K562 (cell line): ENCODE measurements around the gene CITED2. TPM values are rescaled to one million over a fixed set of nuclear protein-coding genes. Genes with fewer than 3 reads are reported as not detected.
A peak's percentile ranks its signal among the peaks of the same experiment; 100 is the strongest.

Experiments
- ADNP ChIP-seq: fragments of 200-800 bp; sonication (Bioruptor generic); IDR thresholded peaks from 2 replicates; pipeline ENCODE4 v1.6.1; 2016; ENCODE audit warnings: missing genetic modification characterization, missing compliant biosample characterization
- ARID3B ChIP-seq: fragments of 250-450 bp; sonication (Bioruptor Pico); IDR thresholded peaks from 2 replicates; pipeline ENCODE4 v1.4.0; 2020; ENCODE audit warnings: borderline replicate concordance
- DLX4 ChIP-seq: fragments of 250-450 bp; sonication (Bioruptor Pico); IDR thresholded peaks from 2 replicates; pipeline ENCODE4 v1.6.1; 2021; ENCODE audit warnings: mild to moderate bottlenecking
- GTF2A2 ChIP-seq: IDR thresholded peaks from 2 replicates; pipeline ENCODE4 v1.6.1; 2016; ENCODE audit warnings: mild to moderate bottlenecking, missing genetic modification characterization, missing compliant biosample characterization
- HDGF ChIP-seq: fragments of 450-650 bp; IDR thresholded peaks from 2 replicates; pipeline ENCODE4 v1.6.1; 2016
- HOXB6 ChIP-seq: fragments of 250-450 bp; sonication (Bioruptor Pico); IDR thresholded peaks from 2 replicates; pipeline ENCODE4 v1.5.1; 2022; ENCODE audit warnings: mild to moderate bottlenecking, borderline replicate concordance
- KLF6 ChIP-seq: fragments of 250-450 bp; sonication (Bioruptor Pico); IDR thresholded peaks from 2 replicates; pipeline ENCODE4 v1.4.0; 2020; ENCODE audit warnings: mild to moderate bottlenecking, moderate library complexity, borderline replicate concordance
- NELFE ChIP-seq: IDR thresholded peaks from 2 replicates; pipeline ENCODE4 v1.6.1; 2011; ENCODE audit warnings: mild to moderate bottlenecking; ENCODE audit not compliant: insufficient read depth, insufficient read length
- NR2C1 ChIP-seq, 2 experiments: fragments of 450-650 bp; IDR thresholded peaks; 2 replicates each; pipeline ENCODE4 v1.6.1; 2017; ENCODE audit warnings: mild to moderate bottlenecking in 2 of 2, antibody characterized with exemption in 1 of 2, inconsistent platforms in 1 of 2, missing compliant biosample characterization in 1 of 2, missing genetic modification characterization in 1 of 2
- PHB ChIP-seq: fragments of 250-450 bp; sonication (Bioruptor Pico); IDR thresholded peaks from 2 replicates; pipeline ENCODE4 v1.5.0; 2021
- POLR2B ChIP-seq: fragments of 450-650 bp; IDR thresholded peaks from 2 replicates; pipeline ENCODE4 v1.6.1; 2018; ENCODE audit warnings: low read depth; ENCODE audit not compliant: partially characterized antibody
- POLR2G ChIP-seq: fragments of 200-400 bp; formaldehyde crosslinking; IDR thresholded peaks from 2 replicates; pipeline ENCODE4 v1.6.1; 2017; ENCODE audit warnings: low read depth, mild to moderate bottlenecking, antibody characterized with exemption, low read length, moderate library complexity
- RAD51 ChIP-seq: fragments of 450-650 bp; IDR thresholded peaks from 2 replicates; pipeline ENCODE4 v1.7.1; 2016; ENCODE audit warnings: low read depth, mild to moderate bottlenecking, borderline replicate concordance
- SAFB2 ChIP-seq: fragments of 200-400 bp; formaldehyde crosslinking; IDR thresholded peaks from 2 replicates; pipeline ENCODE4 v1.6.1; 2018; ENCODE audit warnings: borderline replicate concordance, low read length, low read depth, moderate library complexity; ENCODE audit not compliant: severe bottlenecking
- SMC3 ChIP-seq: conservative IDR thresholded peaks from 2 replicates; pipeline ENCODE4 v1.6.1; 2011; ENCODE audit warnings: low read depth, low read length, improper control_type of control experiment; ENCODE audit not compliant: insufficient read depth
- TAF9B ChIP-seq: fragments of 450-650 bp; IDR thresholded peaks from 2 replicates; pipeline ENCODE4 v1.6.1; 2018; ENCODE audit warnings: mild to moderate bottlenecking; ENCODE audit not compliant: partially characterized antibody
- USF1 ChIP-seq: sonication (generic); formaldehyde crosslinking; IDR thresholded peaks from 2 replicates; pipeline ENCODE4 v1.9.0; 2022; ENCODE audit warnings: mild to moderate bottlenecking, missing genetic modification reagents
- ZNF140 ChIP-seq: fragments of 250-450 bp; sonication (Bioruptor Pico); IDR thresholded peaks from 2 replicates; pipeline ENCODE4 v1.8.0; 2021; ENCODE audit warnings: moderate library complexity, mild to moderate bottlenecking, inconsistent platforms
- ZNF586 ChIP-seq: fragments of 450-650 bp; formaldehyde crosslinking; conservative IDR thresholded peaks from 2 replicates; pipeline ENCODE4 v1.4.0; 2020; ENCODE audit warnings: mild to moderate bottlenecking, moderate library complexity
- ZNF76 ChIP-seq: fragments of 250-450 bp; sonication (Bioruptor Pico); IDR thresholded peaks from 2 replicates; pipeline ENCODE4 v1.4.0; 2020; ENCODE audit warnings: mild to moderate bottlenecking, moderate library complexity, borderline replicate concordance
- polyA plus RNA-seq, 8 experiments: library from polyadenylated mRNA; depleted of rRNA in 4 of 8; stranded (reverse) in 5 of 8; unstranded in 3 of 8; fragments of >200 nt; fragmentation: Nextera tagmentation in 2 of 8; fragmentation: Illumina TruSeq in 1 of 8; extraction: Ambion mirVana in 2 of 8; extraction: Trizol in 1 of 8; gene quantifications; 2 replicates each; pipeline versions ENCODE4 v1.2.1 to v1.2.3, GENCODE V29; 2011 to 2014; ENCODE audit warnings: inconsistent platforms in 1 of 8, missing spikeins in 1 of 8
- total RNA-seq, 7 experiments: library from RNA; depleted of rRNA in 6 of 7; stranded (reverse); fragments of >200 nt in 6 of 7; fragmentation: Illumina TruSeq in 2 of 7; extraction: Trizol in 2 of 7; gene quantifications; 2 replicates each; pipeline versions ENCODE4 v1.2.1 to v1.2.3, GENCODE V29; 2011 to 2021; ENCODE audit warnings: low replicate concordance in 1 of 7
- TF ChIP-seq, protein P1 (sequence below): fragments of 450-650 bp; IDR thresholded peaks from 2 replicates; pipeline ENCODE4 v1.6.1; 2017; ENCODE audit warnings: mild to moderate bottlenecking, moderate library complexity
- TF ChIP-seq, protein P2 (sequence below), 3 experiments: IDR thresholded peaks in 2 of 3; conservative IDR thresholded peaks in 1 of 3; 2 replicates each; pipeline ENCODE4 v1.5.1; 2011 to 2012; ENCODE audit warnings: low read length in 3 of 3, mild to moderate bottlenecking in 3 of 3, control low read depth in 2 of 3, improper control_type of control experiment in 1 of 3, inconsistent platforms in 1 of 3, low read depth in 1 of 3, mixed read lengths in 1 of 3, moderate library complexity in 1 of 3; ENCODE audit not compliant: insufficient read depth in 2 of 3

Gene CITED2
- total and polyA plus RNA-seq, 9 of the 15 experiments (the other 6 are each of a cell fraction or from before 2014, with no cell fraction given) = 0.21 to 86.1 (median 17.5) TPM

- TF ChIP-seq TAF9B (peak; percentile 62), ZNF586 (no peak), DLX4 (CRISPR knock-in tag) (no peak), HDGF (no peak), POLR2G (no peak), KLF6 (CRISPR knock-in tag) (no peak), ZNF76 (no peak), USF1 (CRISPR knock-in tag) (no peak), ADNP (tag) (no peak), SMC3 (peak; percentile 46; the same call in 1 of the 2 replicates), POLR2B (peak; percentile 57), ARID3B (CRISPR knock-in tag) (no peak), NELFE (no peak), SAFB2 (no peak), ZNF140 (CRISPR knock-in tag) (no peak), GTF2A2 (no peak), PHB (CRISPR knock-in tag) (0 out of 2 replicates have a peak, but pooled peaks have one; percentile 49), HOXB6 (CRISPR knock-in tag) (no peak), NR2C1 (IDR thresholded peaks at IDR 0.05) (no peak), NR2C1 (tag; IDR thresholded peaks at IDR 0.05) (no peak), RAD51 (0 out of 2 replicates have a peak, but pooled peaks have one; percentile 30)
- TF ChIP-seq, protein P1, sequence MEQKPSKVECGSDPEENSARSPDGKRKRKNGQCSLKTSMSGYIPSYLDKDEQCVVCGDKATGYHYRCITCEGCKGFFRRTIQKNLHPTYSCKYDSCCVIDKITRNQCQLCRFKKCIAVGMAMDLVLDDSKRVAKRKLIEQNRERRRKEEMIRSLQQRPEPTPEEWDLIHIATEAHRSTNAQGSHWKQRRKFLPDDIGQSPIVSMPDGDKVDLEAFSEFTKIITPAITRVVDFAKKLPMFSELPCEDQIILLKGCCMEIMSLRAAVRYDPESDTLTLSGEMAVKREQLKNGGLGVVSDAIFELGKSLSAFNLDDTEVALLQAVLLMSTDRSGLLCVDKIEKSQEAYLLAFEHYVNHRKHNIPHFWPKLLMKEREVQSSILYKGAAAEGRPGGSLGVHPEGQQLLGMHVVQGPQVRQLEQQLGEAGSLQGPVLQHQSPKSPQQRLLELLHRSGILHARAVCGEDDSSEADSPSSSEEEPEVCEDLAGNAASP = no peak
- TF ChIP-seq, protein P2, sequence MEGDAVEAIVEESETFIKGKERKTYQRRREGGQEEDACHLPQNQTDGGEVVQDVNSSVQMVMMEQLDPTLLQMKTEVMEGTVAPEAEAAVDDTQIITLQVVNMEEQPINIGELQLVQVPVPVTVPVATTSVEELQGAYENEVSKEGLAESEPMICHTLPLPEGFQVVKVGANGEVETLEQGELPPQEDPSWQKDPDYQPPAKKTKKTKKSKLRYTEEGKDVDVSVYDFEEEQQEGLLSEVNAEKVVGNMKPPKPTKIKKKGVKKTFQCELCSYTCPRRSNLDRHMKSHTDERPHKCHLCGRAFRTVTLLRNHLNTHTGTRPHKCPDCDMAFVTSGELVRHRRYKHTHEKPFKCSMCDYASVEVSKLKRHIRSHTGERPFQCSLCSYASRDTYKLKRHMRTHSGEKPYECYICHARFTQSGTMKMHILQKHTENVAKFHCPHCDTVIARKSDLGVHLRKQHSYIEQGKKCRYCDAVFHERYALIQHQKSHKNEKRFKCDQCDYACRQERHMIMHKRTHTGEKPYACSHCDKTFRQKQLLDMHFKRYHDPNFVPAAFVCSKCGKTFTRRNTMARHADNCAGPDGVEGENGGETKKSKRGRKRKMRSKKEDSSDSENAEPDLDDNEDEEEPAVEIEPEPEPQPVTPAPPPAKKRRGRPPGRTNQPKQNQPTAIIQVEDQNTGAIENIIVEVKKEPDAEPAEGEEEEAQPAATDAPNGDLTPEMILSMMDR (IDR thresholded peaks at IDR 0.05 in 2 of 3, conservative IDR thresholded peaks at IDR 0.05 in 1 of 3; ENCODE audit: insufficient read depth in 2 of 3, low read depth in 1 of 3, low read length in 3 of 3) = peak in 1 of 3 experiments; percentile 47; a peak in 1 of 6 replicates
These were observed 973 bp upstream of the CITED2 start (continued) for GRCh38 chr6:139375226-139376016.
